HepG2 (cell line): ENCODE data around the gene PLEKHA8. TPM values are rescaled to one million over a fixed set of nuclear protein-coding genes. Genes with fewer than 3 reads are reported as not detected.
A peak's percentile ranks its signal among the peaks of the same experiment; 100 is the strongest.

Source experiments
- BHLHE40 ChIP-seq: IDR thresholded peaks from 2 replicates; pipeline ENCODE4 v1.6.1; 2011; ENCODE audit warnings: low read length, improper control_type of control experiment
- KDM4B ChIP-seq: sonication (generic); formaldehyde crosslinking; IDR thresholded peaks from 2 replicates; pipeline ENCODE4 v1.4.0; 2020; ENCODE audit warnings: missing genetic modification reagents
- NFE2L1 ChIP-seq: sonication (generic); formaldehyde crosslinking; IDR thresholded peaks from 2 replicates; pipeline ENCODE4 v1.4.0; 2020; ENCODE audit warnings: missing genetic modification reagents, mild to moderate bottlenecking, borderline replicate concordance
- SP4 ChIP-seq: sonication (generic); formaldehyde crosslinking; IDR thresholded peaks from 2 replicates; pipeline ENCODE4 v1.8.1; 2023; ENCODE audit warnings: mild to moderate bottlenecking, missing genetic modification reagents
- SRSF1 ChIP-seq: fragments of 200-400 bp; formaldehyde crosslinking; optimal IDR thresholded peaks from 2 replicates; pipeline ENCODE3; 2017; ENCODE audit warnings: mild to moderate bottlenecking, low read depth, low read length, moderate library complexity
- ZNF232 ChIP-seq: sonication (generic); formaldehyde crosslinking; IDR thresholded peaks from 2 replicates; pipeline ENCODE4 v1.4.0; 2020; ENCODE audit warnings: missing genetic modification reagents, borderline replicate concordance
- ZNF737 ChIP-seq: sonication (generic); formaldehyde crosslinking; IDR thresholded peaks from 2 replicates; pipeline ENCODE4 v1.5.0; 2020; ENCODE audit warnings: missing genetic modification reagents, mild to moderate bottlenecking, borderline replicate concordance
- polyA plus RNA-seq, 8 experiments: library from polyadenylated mRNA; depleted of rRNA in 3 of 8; stranded (reverse) in 7 of 8; unstranded in 1 of 8; fragments of >200 nt; fragmentation: Illumina TruSeq in 4 of 8; extraction: Trizol in 4 of 8; gene quantifications; 2 replicates each; pipeline versions ENCODE4 v1.2.1 to v1.2.3, GENCODE V29; 2011 to 2016; ENCODE audit warnings: low read depth in 4 of 8, missing spikeins in 1 of 8, mixed read lengths in 1 of 8; ENCODE audit not compliant: insufficient read depth in 1 of 8
- total RNA-seq, 5 experiments: library from RNA; depleted of rRNA; stranded (reverse); fragments of >200 nt; fragmentation: Illumina TruSeq; extraction: Trizol; gene quantifications; 2 replicates each; pipeline ENCODE4 v1.2.3, GENCODE V29; 2016; ENCODE audit warnings: low read depth in 1 of 5
- TF ChIP-seq, protein P1 (sequence below): sonication (generic); IDR thresholded peaks from 2 replicates; pipeline ENCODE4 v1.6.1; 2016; ENCODE audit warnings: low read depth, borderline replicate concordance
- TF ChIP-seq, protein P2 (sequence below): sonication (generic); formaldehyde crosslinking; IDR thresholded peaks from 2 replicates; pipeline ENCODE4 v1.4.0; 2020; ENCODE audit warnings: missing genetic modification reagents
- TF ChIP-seq, protein P3 (sequence below): conservative IDR thresholded peaks from 2 replicates; pipeline ENCODE4 v1.6.1; 2018; ENCODE audit warnings: missing genetic modification reagents

The PLEKHA8 gene
- total and polyA plus RNA-seq, 2 of the 13 experiments (the other 11 are each of a cell fraction or from before 2014, with no cell fraction given), result 12.5 to 26.4 TPM

DNA sequence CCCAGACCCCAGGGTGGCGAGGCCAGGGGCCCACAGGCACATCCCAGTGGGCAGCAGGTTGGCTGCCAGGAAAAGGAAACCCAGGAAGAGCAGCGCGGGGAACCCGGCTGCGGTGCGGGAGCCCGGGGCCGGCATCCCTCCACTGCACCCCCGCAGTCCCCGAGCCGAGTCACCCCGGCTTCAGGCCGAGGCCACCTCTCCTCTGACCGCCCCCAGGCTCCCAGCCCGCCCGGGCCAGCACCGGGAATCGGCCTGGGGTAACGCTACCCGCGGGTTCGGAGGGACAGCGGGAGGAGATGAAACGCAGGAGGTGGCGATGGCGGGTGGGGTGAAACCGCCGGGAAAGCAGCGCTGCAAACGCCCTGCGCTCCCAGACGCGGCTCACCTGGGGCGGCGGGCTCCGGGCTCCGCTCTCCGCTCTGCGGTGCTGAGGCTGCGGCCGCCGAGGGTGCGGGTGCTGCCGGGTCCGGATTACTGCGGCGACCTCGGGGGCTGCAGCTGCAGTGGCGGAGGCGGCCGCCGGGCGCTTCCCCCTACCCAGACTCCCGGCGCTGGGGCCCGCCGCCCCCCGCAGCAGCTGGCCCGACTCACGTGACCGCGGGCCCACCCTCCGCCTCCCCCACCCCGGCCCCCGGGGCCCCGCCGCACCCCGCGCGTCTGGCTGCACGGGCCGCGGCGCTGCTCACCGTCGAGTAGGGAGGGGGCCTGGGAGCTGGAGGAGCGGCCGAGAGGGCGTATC, 38.8 kb upstream of the PLEKHA8 start, which contains the start of gene SCRN1 (continued):
- TF ChIP-seq, protein P1, sequence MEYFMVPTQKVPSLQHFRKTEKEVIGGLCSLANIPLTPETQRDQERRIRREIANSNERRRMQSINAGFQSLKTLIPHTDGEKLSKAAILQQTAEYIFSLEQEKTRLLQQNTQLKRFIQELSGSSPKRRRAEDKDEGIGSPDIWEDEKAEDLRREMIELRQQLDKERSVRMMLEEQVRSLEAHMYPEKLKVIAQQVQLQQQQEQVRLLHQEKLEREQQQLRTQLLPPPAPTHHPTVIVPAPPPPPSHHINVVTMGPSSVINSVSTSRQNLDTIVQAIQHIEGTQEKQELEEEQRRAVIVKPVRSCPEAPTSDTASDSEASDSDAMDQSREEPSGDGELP, result peak; percentile 82; the same call in 1 of the 2 replicates
- TF ChIP-seq ZNF737 (CRISPR knock-in tag), result no peak
- TF ChIP-seq, protein P2, sequence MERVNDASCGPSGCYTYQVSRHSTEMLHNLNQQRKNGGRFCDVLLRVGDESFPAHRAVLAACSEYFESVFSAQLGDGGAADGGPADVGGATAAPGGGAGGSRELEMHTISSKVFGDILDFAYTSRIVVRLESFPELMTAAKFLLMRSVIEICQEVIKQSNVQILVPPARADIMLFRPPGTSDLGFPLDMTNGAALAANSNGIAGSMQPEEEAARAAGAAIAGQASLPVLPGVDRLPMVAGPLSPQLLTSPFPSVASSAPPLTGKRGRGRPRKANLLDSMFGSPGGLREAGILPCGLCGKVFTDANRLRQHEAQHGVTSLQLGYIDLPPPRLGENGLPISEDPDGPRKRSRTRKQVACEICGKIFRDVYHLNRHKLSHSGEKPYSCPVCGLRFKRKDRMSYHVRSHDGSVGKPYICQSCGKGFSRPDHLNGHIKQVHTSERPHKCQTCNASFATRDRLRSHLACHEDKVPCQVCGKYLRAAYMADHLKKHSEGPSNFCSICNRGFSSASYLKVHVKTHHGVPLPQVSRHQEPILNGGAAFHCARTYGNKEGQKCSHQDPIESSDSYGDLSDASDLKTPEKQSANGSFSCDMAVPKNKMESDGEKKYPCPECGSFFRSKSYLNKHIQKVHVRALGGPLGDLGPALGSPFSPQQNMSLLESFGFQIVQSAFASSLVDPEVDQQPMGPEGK (CRISPR knock-in tag), result peak; percentile 80
- TF ChIP-seq, protein P3, sequence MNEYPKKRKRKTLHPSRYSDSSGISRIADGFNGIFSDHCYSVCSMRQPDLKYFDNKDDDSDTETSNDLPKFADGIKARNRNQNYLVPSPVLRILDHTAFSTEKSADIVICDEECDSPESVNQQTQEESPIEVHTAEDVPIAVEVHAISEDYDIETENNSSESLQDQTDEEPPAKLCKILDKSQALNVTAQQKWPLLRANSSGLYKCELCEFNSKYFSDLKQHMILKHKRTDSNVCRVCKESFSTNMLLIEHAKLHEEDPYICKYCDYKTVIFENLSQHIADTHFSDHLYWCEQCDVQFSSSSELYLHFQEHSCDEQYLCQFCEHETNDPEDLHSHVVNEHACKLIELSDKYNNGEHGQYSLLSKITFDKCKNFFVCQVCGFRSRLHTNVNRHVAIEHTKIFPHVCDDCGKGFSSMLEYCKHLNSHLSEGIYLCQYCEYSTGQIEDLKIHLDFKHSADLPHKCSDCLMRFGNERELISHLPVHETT (CRISPR knock-in tag), result no peak
- TF ChIP-seq SRSF1, result no peak
- 0 out of 2 replicates have a peak, but pooled peaks have one; percentile 11 for TF ChIP-seq SP4 (CRISPR knock-in tag)
- no peak; the same call in 1 of the 2 replicates for TF ChIP-seq ZNF232 (CRISPR knock-in tag)
- TF ChIP-seq BHLHE40, result peak; percentile 80
- no peak for TF ChIP-seq NFE2L1
- no peak for TF ChIP-seq KDM4B (CRISPR knock-in tag)
